Testis (tissue), 2 donors: ENCODE measurements around the gene KLHL22.

Experiments used
- CTCF ChIP-seq, 3 experiments: fragments of 450-650 bp in 2 of 3; fragments of 200-600 bp in 1 of 3; sonication (generic) in 1 of 3; IDR thresholded peaks; one replicate each; pipeline ENCODE4 v1.5.1; 2016 to 2019; ENCODE audit warnings: antibody characterized with exemption in 3 of 3, mild to moderate bottlenecking in 2 of 3, moderate library complexity in 1 of 3
- POLR2A ChIP-seq: fragments of 450-650 bp; IDR thresholded peaks from one replicate; pipeline ENCODE4 v1.6.1; 2017; ENCODE audit warnings: antibody characterized with exemption, mild to moderate bottlenecking, moderate library complexity

GRCh38 chr22:20419664-20419951 lies 76.0 kb downstream of the KLHL22 start:
- TF ChIP-seq CTCF (IDR thresholded peaks at IDR 0.05) (no peak), POLR2A (no peak)
